Globus pallidus (tissue), 1 donor: ENCODE data around the gene GSTA3.
"Not testable (repeated sequence)": the region's sequence is repeated elsewhere in the genome, so short reads cannot be mapped to it uniquely, and the experiment has no call there.

Experiments used
- DNase-seq: peaks from one replicate; pipeline ENCODE4 v3.0.0-alpha.2; 2015; ENCODE audit warnings: low spot score

Gene GSTA3

GRCh38 chr6:52909531-52909930 is at the start of gene GSTA3:
Gene GSTA3 (minus strand): TSS chr6:52909698. CDS start chr6:52905834, 3,864 bp downstream.
- no peak for DNase-seq

GRCh38 chr6:52958546-52959255 is 49.2 kb upstream of the GSTA3 start:
- no peak for DNase-seq

DNA sequence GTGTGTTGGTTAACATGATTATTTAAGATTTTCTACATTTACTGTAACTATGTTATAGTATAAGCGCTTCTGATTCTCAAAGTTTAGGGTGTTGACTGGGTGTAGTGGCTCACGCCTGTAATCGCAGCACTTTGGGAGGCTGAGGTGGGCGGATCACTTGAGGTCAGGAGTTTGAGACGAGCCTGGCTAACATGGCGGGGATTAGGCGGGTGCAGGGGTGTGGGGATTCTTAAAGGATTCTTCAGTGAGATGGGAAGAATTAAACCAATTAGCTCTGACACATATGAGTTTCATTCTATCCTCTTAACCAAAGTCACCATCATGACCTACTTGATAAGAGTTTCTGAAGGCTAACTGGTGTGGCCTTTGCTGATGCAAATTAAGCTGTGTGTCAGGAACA is 46.4 kb upstream of the GSTA3 start:
- no peak for DNase-seq

- DNase-seq, result no peak
Observed at GRCh38 chr6:52953911-52954839, 44.7 kb upstream of the GSTA3 start.

- no peak for DNase-seq
Observed at GRCh38 chr6:52946306-52946705, 36.8 kb upstream of the GSTA3 start.

- DNase-seq, result not testable (repeated sequence)
Observed at GRCh38 chr6:52942821-52943220, 33.3 kb upstream of the GSTA3 start.

DNA sequence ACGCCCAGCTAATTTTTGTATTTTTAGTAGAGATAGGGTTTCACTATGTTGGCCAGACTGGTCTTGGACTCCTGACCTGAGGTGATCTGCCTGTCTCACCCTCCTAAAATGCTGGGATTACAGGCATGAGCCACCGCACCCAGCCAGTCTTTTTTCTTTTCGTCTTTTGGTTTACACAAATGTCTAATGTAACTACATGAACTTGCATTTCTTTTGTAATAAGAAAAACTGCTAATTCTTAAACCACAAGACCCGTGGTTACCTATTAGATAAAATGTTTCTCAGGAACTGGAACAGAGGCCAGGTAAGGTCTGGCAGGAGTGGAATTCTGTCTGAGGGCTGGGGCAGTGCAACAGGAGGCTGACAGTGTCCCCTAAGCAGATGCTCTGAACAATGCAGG is 32.7 kb upstream of the GSTA3 start:
- DNase-seq, result no peak

DNA sequence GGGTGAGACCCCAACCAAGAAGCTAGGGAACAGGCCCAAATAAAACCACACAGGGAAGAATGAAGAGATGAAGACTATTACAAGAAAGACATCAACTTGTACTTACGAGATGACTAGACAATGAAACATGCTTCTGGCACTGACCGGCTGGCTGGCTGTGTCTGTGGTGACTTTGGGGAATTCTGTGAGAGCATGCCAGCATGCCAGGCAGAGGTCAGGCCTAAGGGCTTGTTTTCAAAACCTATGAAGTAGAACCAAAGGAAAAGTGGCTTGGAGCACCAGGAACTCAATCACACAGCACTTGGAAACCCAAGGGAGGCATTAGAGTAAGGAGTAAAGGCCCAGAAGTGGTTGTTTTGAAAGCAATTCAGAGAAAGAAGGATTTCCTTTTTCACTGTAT is 28.4 kb upstream of the GSTA3 start:
- DNase-seq, result no peak

DNA sequence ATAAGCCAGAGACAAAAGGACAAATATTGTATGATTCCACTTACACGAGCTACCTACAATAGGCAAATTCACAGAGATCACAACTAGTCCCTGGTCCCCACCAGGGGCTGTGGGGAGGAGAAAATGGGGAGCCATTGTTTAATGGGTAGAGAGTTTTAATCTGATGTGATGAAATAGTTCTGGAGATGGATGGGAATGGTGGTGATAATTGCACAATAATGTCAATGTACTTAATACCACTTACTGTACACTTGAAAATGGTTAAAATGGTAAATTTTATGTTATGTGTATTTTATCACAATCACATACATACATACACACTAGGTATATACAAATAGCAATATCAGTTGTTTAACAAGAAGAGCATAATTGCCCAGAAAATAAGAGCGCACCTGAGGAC is 24.3 kb upstream of the GSTA3 start:
- no peak for DNase-seq

DNA sequence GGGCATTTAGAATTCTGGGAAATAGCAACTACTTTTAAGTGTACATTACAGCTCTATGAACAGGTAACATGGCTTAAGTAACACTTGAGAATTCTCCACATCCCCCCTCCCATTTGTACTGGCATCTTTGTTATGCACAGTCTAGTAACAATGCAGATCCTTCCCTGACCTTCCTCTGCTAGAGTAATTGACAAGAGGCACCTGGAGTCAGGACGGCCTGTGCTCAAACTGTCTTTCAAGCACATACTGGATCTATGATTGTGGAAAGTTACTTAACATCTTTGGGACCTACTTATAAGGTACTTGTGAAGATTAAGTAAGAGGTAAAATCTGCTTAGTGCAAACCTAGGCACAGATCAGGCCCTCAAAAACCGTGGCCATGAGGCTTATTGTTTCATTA is 21.9 kb upstream of the GSTA3 start:
- DNase-seq, result no peak

- DNase-seq, result no peak
Observed at GRCh38 chr6:52929321-52930164, 20.0 kb upstream of the GSTA3 start.

DNA sequence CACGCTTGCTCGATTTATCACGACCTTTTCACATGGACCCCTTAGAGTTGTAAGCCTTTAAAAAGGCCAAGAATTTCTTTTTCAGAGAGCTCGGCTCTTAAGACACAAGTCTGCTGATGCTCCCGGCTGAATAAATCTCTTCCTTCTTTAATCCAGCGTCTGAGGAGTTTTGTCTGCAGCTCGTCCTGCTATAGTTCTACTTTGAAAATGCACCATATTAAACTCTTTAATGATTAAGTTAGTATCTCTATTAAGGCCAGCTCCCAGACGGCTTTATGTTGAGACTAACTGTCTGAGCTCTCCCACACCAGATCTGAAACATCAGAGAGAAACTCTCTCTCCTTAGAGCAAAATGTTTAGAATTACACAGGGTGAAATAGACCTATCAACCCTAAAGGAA is 18.0 kb upstream of the GSTA3 start:
- no peak for DNase-seq

- no peak for DNase-seq
Observed at GRCh38 chr6:52925919-52926792, 16.7 kb upstream of the GSTA3 start.

GRCh38 chr6:52925042-52925441 is 15.5 kb upstream of the GSTA3 start:
- DNase-seq, result no peak

DNA sequence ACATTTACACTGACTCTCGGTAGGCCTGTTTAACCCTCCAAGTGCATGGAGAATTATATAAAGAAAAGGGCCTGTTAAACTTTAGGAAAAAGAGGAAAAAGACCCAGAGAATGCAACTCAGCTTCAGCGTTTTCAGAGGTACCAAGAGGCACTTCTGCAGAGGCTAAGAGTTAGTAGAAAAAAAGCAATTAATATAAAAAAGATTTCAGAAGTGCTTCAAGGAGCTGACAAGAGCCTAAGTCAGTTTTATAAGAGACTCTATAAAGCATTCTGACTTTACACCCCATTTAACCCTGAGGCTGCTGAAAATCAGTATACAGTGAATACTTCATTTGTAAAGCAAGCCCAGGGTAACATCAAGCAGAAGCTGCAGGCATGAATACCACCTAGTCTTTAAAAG is 14.2 kb upstream of the GSTA3 start:
- DNase-seq, result not testable (repeated sequence)

- no peak for DNase-seq
Observed at GRCh38 chr6:52922161-52922560, 12.7 kb upstream of the GSTA3 start.

DNA sequence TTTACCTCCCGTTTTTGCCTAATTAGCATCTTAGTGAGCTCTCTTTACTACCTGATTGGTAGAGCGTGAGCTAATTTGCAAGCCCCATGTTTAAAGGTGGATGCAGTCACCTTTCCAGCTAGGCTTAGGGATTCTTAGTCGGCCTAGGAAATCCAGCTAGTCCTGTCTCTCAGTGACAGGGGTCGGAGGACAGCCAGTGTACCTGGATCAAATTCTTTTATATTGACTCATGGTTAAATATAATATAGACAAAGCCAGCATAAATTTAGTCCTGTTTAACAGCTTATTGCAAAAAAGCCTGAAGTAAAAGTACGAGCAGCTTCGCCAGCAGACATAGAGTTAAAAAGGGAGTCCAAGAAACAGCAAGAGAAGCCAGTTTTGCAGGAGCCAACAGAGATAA is 12.2 kb upstream of the GSTA3 start:
- no peak for DNase-seq

DNA sequence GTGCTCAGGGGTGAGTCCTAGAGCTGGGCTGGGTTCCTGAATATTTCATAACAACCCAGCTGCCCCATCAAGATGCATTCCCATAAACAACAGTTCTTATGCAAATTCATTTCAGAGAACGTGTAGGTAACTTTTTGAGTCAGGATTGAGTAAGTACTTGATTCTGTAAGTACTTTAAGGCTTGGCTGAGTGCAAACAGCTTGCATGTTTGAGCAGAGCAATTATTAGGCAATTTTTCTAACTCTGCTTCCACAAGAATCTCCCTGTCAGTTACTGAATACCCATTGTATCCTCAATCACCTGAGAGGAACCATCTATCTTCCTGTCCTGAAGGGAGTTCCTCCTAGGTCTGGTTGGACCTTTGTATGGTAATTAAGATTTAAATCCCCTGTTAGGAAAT is 10.0 kb upstream of the GSTA3 start:
- not testable (repeated sequence) for DNase-seq

DNA sequence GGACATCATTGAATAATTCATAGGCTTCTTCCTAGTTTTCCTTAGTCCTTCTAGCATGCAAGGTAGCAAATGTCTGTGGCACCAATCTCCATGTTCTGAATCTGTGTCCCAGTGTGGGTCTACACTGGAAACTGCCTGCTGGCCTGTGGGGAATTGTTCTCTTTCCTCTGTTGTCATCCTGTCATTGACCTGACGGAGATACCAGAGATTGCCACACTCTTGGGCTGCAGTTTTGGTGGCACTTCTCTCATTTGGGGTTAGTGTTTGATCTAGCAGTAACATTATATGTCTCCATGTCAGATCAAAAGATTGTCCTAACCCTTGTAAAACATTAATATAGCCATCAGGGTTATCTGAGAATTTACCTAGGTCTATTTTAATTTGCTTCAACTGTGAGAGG is 9.3 kb upstream of the GSTA3 start:
- not testable (repeated sequence) for DNase-seq

DNA sequence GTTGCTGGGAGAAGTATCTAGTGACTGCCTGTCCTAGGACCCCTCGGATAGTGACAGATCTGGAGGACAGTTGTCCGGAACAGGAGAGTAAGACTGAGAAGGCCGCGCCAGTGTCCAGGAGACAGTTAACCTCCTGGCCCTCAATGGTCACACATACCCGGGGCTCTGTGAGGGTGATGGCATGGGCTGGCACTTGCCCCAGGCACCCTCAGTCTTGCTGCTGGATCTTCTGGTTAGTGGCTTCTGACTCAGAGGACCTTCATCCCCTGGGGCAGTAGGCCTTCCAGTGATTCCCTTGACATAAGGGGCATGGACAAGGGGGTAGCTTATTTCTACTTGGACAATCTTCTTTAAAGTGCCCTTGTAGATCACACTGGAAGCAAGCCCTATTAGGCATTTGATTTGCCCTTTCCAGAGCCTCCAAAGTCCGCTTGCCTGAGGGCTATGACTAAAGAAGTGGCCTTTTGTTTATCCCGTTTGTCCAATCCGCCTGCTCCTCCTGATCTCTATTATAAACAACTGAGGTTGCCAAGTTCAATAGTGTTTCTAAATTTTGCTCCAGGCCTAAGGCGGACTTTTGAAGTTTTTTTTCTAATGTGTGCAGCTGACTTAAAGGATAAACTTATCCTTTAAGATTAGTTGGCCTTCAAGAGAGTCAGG is 8.7 kb upstream of the GSTA3 start:
- not testable (repeated sequence) for DNase-seq

GRCh38 chr6:52914516-52914915 is 5.0 kb upstream of the GSTA3 start:
- DNase-seq, result no peak
